ENCODE data around the gene RIN3. TPM values are rescaled to one million over a fixed set of nuclear protein-coding genes. Genes with fewer than 3 reads are reported as not detected.

Gene RIN3
- total RNA-seq, 1 experiment from 2014 or later: not detected

GRCh38 chr14:92575061-92575747 is 61.6 kb downstream of the RIN3 start:
- no peaks in the 10 kb centered on the region for H3K9me3 ChIP-seq (ENCODE audit: low read length)
- no peak for DNase-seq
- no peak overlapping the region for H3K27ac ChIP-seq (ENCODE audit: low read length)
- no peak overlapping the region for H3K4me2 ChIP-seq (ENCODE audit: low read depth, low read length, poor library complexity, severe bottlenecking)
- no peak overlapping the region for H2AFZ ChIP-seq (ENCODE audit: low read length)
- H3K9me2 ChIP-seq (replicated peaks; ENCODE audit: insufficient read depth, low read length): no peaks in the 10 kb centered on the region
- no peaks in the 10 kb centered on the region for H3K27me3 ChIP-seq (ENCODE audit: low read length)
- H3K4me1 ChIP-seq (ENCODE audit: low read length): no peaks in the 10 kb centered on the region
- H3K4me3 ChIP-seq (ENCODE audit: low read length): no peak overlapping the region
- no peak overlapping the region for H3K9ac ChIP-seq (ENCODE audit: low read length)
- H3K79me2 ChIP-seq (ENCODE audit: low read length): no peaks in the 10 kb centered on the region
- H4K20me1 ChIP-seq (ENCODE audit: insufficient read depth, low read depth, low read length): no peaks in the 10 kb centered on the region
- H3K36me3 ChIP-seq (ENCODE audit: insufficient read depth, low read length): no peaks in the 10 kb centered on the region

DNA sequence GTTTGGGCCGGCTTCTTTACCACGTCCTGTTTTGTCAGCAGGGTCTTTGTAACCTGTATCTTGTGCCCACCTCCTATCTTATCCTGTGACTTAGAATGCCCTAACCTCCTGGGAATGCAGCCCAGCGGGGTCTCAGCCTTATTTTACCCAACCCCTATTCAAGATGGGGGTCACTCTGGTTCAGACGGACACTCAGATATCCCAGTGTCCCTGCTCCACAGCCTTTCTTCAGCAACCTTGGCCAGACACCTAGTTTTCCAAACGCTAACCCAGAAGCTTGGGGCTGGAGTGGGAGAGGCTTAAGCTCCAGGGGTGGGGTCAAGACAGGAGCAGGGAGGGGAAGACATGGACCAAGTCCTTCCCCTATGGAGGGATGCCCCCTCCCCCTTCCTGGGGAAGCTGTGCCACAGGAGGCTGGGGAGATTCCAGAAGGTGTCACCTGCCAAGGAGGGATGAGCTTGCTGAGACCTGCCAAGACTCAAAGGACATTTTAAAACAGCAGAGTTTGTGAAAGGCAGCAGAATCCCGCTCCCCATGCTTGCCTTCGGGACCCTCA is 62.2 kb downstream of the RIN3 start:
- Histone ChIP-seq H3K36me3 (ENCODE audit: insufficient read depth, low read length) (no peaks in the 10 kb centered on the region), H3K27ac (ENCODE audit: low read length) (no peak overlapping the region), H3K79me2 (ENCODE audit: low read length) (no peaks in the 10 kb centered on the region), H3K9me3 (ENCODE audit: low read length) (no peaks in the 10 kb centered on the region), H3K4me3 (ENCODE audit: low read length) (no peak overlapping the region), H3K4me1 (ENCODE audit: low read length) (no peaks in the 10 kb centered on the region), H2AFZ (ENCODE audit: low read length) (no peak overlapping the region), H3K27me3 (ENCODE audit: low read length) (no peaks in the 10 kb centered on the region), H3K9me2 (replicated peaks; ENCODE audit: insufficient read depth, low read length) (no peaks in the 10 kb centered on the region), H3K4me2 (ENCODE audit: low read depth, low read length, poor library complexity, severe bottlenecking) (no peak overlapping the region), H4K20me1 (ENCODE audit: insufficient read depth, low read depth, low read length) (no peaks in the 10 kb centered on the region), H3K9ac (ENCODE audit: low read length) (no peak overlapping the region)
- DNase-seq: no peak

- Histone ChIP-seq H3K27ac (ENCODE audit: low read length) (no peak overlapping the region), H3K9me2 (replicated peaks; ENCODE audit: insufficient read depth, low read length) (no peaks in the 10 kb centered on the region), H3K79me2 (ENCODE audit: low read length) (no peaks in the 10 kb centered on the region), H3K9ac (ENCODE audit: low read length) (no peak overlapping the region), H4K20me1 (ENCODE audit: insufficient read depth, low read depth, low read length) (no peaks in the 10 kb centered on the region), H3K4me1 (ENCODE audit: low read length) (no peaks in the 10 kb centered on the region), H2AFZ (ENCODE audit: low read length) (no peak overlapping the region), H3K4me2 (ENCODE audit: low read depth, low read length, poor library complexity, severe bottlenecking) (no peak overlapping the region), H3K4me3 (ENCODE audit: low read length) (no peak overlapping the region), H3K9me3 (ENCODE audit: low read length) (no peaks in the 10 kb centered on the region), H3K27me3 (ENCODE audit: low read length) (no peaks in the 10 kb centered on the region), H3K36me3 (ENCODE audit: insufficient read depth, low read length) (no peaks in the 10 kb centered on the region)
- no peak for DNase-seq
Measured at GRCh38 chr14:92577321-92577742, 63.8 kb downstream of the RIN3 start.

DNA sequence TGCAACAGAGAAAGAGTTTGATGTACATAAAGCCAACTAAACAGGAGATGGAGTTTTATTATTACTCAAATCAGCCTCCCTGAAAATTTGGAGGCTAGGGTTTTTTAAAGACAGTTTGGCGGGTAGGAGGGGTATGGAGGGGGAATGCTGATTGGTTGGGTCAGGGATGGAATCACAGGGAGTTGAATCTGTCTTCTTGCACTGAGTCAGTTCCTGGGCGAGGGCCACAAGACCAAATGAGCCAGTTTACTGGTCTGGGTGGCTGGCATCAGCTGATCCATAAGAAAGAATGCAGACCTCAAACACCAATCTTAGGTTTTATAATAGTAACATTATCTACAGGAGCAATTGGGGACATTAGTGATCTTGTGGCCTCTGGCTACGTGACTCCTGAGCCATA is 64.9 kb downstream of the RIN3 start:
- no peaks in the 10 kb centered on the region for H3K4me1 ChIP-seq (ENCODE audit: low read length)
- H4K20me1 ChIP-seq (ENCODE audit: insufficient read depth, low read depth, low read length): no peaks in the 10 kb centered on the region
- DNase-seq: no peak

GRCh38 chr14:92579244-92579936 is 65.8 kb downstream of the RIN3 start:
- H3K9me3 ChIP-seq (ENCODE audit: low read length): no peaks in the 10 kb centered on the region
- H3K27me3 ChIP-seq (ENCODE audit: low read length): no peaks in the 10 kb centered on the region
- H3K36me3 ChIP-seq (ENCODE audit: insufficient read depth, low read length): no peaks in the 10 kb centered on the region
- no peak overlapping the region for H2AFZ ChIP-seq (ENCODE audit: low read length)
- no peak overlapping the region for H3K9ac ChIP-seq (ENCODE audit: low read length)
- no peaks in the 10 kb centered on the region for H3K9me2 ChIP-seq (replicated peaks; ENCODE audit: insufficient read depth, low read length)
- DNase-seq: no peak
- no peak overlapping the region for H3K4me2 ChIP-seq (ENCODE audit: low read depth, low read length, poor library complexity, severe bottlenecking)
- H3K4me1 ChIP-seq (ENCODE audit: low read length): no peaks in the 10 kb centered on the region
- H4K20me1 ChIP-seq (ENCODE audit: insufficient read depth, low read depth, low read length): no peaks in the 10 kb centered on the region
- no peak overlapping the region for H3K4me3 ChIP-seq (ENCODE audit: low read length)
- no peak overlapping the region for H3K27ac ChIP-seq (ENCODE audit: low read length)
- no peaks in the 10 kb centered on the region for H3K79me2 ChIP-seq (ENCODE audit: low read length)

More for the DNA sequence above, 64.9 kb downstream of the RIN3 start:
- H3K9me3 ChIP-seq (ENCODE audit: low read length): no peaks in the 10 kb centered on the region
- H3K9ac ChIP-seq (ENCODE audit: low read length): no peak overlapping the region
- H3K27me3 ChIP-seq (ENCODE audit: low read length): no peaks in the 10 kb centered on the region
- no peak overlapping the region for H2AFZ ChIP-seq (ENCODE audit: low read length)
- H3K79me2 ChIP-seq (ENCODE audit: low read length): no peaks in the 10 kb centered on the region
- no peak overlapping the region for H3K27ac ChIP-seq (ENCODE audit: low read length)
- no peaks in the 10 kb centered on the region for H3K36me3 ChIP-seq (ENCODE audit: insufficient read depth, low read length)
- no peak overlapping the region for H3K4me2 ChIP-seq (ENCODE audit: low read depth, low read length, poor library complexity, severe bottlenecking)
- no peak overlapping the region for H3K4me3 ChIP-seq (ENCODE audit: low read length)
- no peaks in the 10 kb centered on the region for H3K9me2 ChIP-seq (replicated peaks; ENCODE audit: insufficient read depth, low read length)

- Histone ChIP-seq H3K9me3 (ENCODE audit: low read length) (no peaks in the 10 kb centered on the region), H4K20me1 (ENCODE audit: insufficient read depth, low read depth, low read length) (no peaks in the 10 kb centered on the region), H3K9ac (ENCODE audit: low read length) (no peak overlapping the region), H3K27ac (ENCODE audit: low read length) (no peak overlapping the region), H3K4me3 (ENCODE audit: low read length) (no peak overlapping the region), H3K4me1 (ENCODE audit: low read length) (no peaks in the 10 kb centered on the region), H3K79me2 (ENCODE audit: low read length) (no peaks in the 10 kb centered on the region), H3K9me2 (replicated peaks; ENCODE audit: insufficient read depth, low read length) (no peaks in the 10 kb centered on the region), H3K36me3 (ENCODE audit: insufficient read depth, low read length) (no peaks in the 10 kb centered on the region), H3K4me2 (ENCODE audit: low read depth, low read length, poor library complexity, severe bottlenecking) (no peak overlapping the region), H2AFZ (ENCODE audit: low read length) (no peak overlapping the region), H3K27me3 (ENCODE audit: low read length) (no peaks in the 10 kb centered on the region)
- DNase-seq: no peak
Measured at GRCh38 chr14:92581206-92581605, 67.6 kb downstream of the RIN3 start.

- Histone ChIP-seq H3K79me2 (ENCODE audit: low read length) (no peaks in the 10 kb centered on the region), H3K4me3 (ENCODE audit: low read length) (no peak overlapping the region), H3K27ac (ENCODE audit: low read length) (no peak overlapping the region), H3K27me3 (ENCODE audit: low read length) (no peaks in the 10 kb centered on the region), H3K36me3 (ENCODE audit: insufficient read depth, low read length) (no peaks in the 10 kb centered on the region), H4K20me1 (ENCODE audit: insufficient read depth, low read depth, low read length) (no peaks in the 10 kb centered on the region), H3K4me1 (ENCODE audit: low read length) (no peaks in the 10 kb centered on the region), H3K9ac (ENCODE audit: low read length) (no peak overlapping the region), H3K9me2 (replicated peaks; ENCODE audit: insufficient read depth, low read length) (no peaks in the 10 kb centered on the region), H2AFZ (ENCODE audit: low read length) (no peak overlapping the region), H3K4me2 (ENCODE audit: low read depth, low read length, poor library complexity, severe bottlenecking) (no peak overlapping the region), H3K9me3 (ENCODE audit: low read length) (no peaks in the 10 kb centered on the region)
- no peak for DNase-seq
Measured at GRCh38 chr14:92581966-92582566, 68.5 kb downstream of the RIN3 start.

- Histone ChIP-seq H3K27ac (ENCODE audit: low read length) (no peak overlapping the region), H3K27me3 (ENCODE audit: low read length) (no peaks in the 10 kb centered on the region), H3K79me2 (ENCODE audit: low read length) (no peaks in the 10 kb centered on the region), H3K4me2 (ENCODE audit: low read depth, low read length, poor library complexity, severe bottlenecking) (no peak overlapping the region), H3K4me3 (ENCODE audit: low read length) (no peak overlapping the region), H3K36me3 (ENCODE audit: insufficient read depth, low read length) (no peaks in the 10 kb centered on the region), H3K4me1 (ENCODE audit: low read length) (no peaks in the 10 kb centered on the region), H3K9me3 (ENCODE audit: low read length) (no peaks in the 10 kb centered on the region), H2AFZ (ENCODE audit: low read length) (no peak overlapping the region), H3K9me2 (replicated peaks; ENCODE audit: insufficient read depth, low read length) (no peaks in the 10 kb centered on the region), H4K20me1 (ENCODE audit: insufficient read depth, low read depth, low read length) (no peaks in the 10 kb centered on the region), H3K9ac (ENCODE audit: low read length) (no peak overlapping the region)
- DNase-seq: no peak
Measured at GRCh38 chr14:92582706-92583452, 69.3 kb downstream of the RIN3 start.
